Omental fat pad (tissue), 4 donors: Measurements from ENCODE around the gene FOXP1. TPM values are rescaled to one million over a fixed set of nuclear protein-coding genes. Genes with fewer than 3 reads are reported as not detected.

Experiments used
- ATAC-seq: fragments of 150-250 bp; one replicate; pipeline ENCODE4 v1.9.1; 2016; ENCODE audit warnings: mild to moderate bottlenecking, moderate library complexity; ENCODE audit not compliant: low FRiP score
- DNase-seq: peaks from one replicate; pipeline ENCODE4 v3.0.0-alpha.2; 2019; ENCODE audit warnings: low spot score
- total RNA-seq, 4 donors: library from RNA; depleted of rRNA; stranded (reverse); fragments of >200 nt; gene quantifications; one replicate each; pipeline ENCODE4 v1.1.0, GENCODE V29; 2016
- TF ChIP-seq, protein P1 (sequence below), 3 donors: fragments of 450-650 bp; IDR thresholded peaks; one replicate each; pipeline ENCODE4 v1.5.1; 2016 to 2017; ENCODE audit warnings: antibody characterized with exemption in 3 of 3, mild to moderate bottlenecking in 3 of 3, moderate library complexity in 2 of 3

FOXP1 gene
- total RNA-seq, 4 donors from 2014 or later, result 72.4 to 128 (median 76.7) TPM

DNA sequence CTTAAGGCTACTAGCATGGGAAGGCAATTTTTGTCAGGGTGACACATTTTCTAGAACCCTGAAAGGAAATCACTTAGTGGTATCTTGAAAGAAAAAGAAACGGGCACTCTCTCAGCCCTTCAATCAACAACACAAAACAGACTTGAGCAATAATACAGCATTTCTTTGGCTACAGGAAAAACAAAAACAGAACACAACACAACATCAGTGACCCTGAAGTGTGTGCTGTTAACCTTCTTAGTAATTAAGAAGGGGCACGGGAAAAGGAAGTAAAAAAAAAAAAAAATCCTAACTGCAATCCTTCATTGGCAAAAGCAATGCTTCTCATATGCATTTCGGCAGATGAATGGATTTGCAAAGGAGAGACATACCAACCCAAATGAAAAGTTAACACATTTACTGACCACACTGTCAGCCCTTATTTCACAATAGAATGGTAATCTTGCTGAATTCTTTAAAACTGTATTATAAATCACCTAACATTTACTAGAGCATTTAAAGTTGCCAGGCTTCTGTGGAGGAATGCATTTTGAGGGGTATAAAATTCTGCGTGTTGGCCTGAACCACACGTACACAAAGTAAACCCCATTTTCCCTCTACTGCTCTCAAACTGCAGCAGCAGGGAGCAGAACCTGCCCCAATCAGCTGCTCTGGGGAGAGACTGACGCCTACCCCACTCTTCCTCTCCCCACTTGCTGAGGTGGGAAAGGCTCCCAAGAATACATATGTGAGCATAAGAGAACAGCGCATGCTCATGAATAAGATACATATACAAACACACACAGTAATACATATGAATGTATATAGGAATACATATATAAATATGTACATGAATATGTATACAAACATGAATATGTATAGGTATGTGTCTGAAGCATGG is 198.5 kb downstream of the FOXP1 start:
- TF ChIP-seq, protein P1, sequence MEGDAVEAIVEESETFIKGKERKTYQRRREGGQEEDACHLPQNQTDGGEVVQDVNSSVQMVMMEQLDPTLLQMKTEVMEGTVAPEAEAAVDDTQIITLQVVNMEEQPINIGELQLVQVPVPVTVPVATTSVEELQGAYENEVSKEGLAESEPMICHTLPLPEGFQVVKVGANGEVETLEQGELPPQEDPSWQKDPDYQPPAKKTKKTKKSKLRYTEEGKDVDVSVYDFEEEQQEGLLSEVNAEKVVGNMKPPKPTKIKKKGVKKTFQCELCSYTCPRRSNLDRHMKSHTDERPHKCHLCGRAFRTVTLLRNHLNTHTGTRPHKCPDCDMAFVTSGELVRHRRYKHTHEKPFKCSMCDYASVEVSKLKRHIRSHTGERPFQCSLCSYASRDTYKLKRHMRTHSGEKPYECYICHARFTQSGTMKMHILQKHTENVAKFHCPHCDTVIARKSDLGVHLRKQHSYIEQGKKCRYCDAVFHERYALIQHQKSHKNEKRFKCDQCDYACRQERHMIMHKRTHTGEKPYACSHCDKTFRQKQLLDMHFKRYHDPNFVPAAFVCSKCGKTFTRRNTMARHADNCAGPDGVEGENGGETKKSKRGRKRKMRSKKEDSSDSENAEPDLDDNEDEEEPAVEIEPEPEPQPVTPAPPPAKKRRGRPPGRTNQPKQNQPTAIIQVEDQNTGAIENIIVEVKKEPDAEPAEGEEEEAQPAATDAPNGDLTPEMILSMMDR (IDR thresholded peaks at IDR 0.05), result no peak
- peak; percentile 38 for ATAC-seq

DNA sequence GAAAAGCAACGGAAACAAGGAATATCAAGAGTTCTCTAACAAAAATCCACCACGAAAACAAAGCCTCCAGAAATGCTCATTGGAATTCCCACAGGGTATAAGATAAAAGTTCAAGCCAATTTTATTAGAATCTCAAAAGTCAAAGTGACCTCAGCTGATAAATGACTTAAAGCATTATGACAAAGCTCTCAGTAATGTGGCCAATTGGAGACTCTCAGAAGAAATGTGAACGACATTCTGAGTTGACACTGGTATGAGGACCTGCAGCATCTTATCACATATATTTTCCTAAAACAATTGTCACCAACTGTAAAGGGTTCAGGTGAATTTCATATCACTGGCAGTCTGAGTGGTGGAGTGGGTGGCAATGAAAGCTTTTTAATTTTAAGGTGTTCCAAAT is 199.1 kb downstream of the FOXP1 start:
- DNase-seq (no peak), ATAC-seq (no peak)
- TF ChIP-seq, protein P1 (IDR thresholded peaks at IDR 0.05), result no peak

More for the DNA sequence above, 198.5 kb downstream of the FOXP1 start:
- no peak for DNase-seq

DNA sequence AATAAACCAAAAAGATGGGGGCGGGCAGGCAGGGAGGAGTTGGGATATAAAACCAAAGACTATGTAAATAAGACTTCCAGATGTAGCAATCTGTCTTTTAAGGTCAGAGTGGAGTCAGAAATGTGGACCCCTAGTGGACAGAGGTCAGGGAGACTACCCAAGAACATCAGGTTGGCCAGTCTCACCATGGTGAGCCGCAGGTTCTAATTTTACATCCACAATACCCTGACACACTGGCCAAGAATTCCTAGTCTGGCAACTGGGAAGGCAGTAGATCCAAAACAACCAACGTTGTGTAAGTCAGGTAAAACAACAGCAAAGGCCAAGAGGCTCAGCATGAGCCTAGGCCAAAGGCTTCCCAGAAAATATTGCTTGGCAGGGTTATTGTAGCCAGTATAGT is 203.4 kb downstream of the FOXP1 start:
- DNase-seq (no peak), ATAC-seq (no peak)
- TF ChIP-seq, protein P1 (IDR thresholded peaks at IDR 0.05), result no peak

DNA sequence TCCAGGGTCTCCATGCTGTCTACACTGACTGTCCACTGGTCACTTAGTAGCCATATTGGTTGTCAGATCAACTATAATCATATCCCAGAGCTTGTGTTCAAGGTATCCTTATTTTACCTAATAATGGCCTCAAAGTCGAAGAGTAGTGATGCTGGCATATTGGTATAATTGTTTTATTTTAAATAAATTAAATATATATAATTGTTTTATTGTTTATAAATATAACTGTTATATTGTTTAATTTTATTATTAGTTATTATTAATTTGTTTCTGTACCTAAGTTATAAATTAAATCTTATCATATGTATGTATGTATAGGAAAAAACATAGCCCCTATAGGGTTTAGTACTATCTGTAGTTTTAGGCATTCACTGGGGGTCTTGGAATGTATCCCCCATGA is 205.0 kb downstream of the FOXP1 start:
- DNase-seq, result no peak
- TF ChIP-seq, protein P1 (IDR thresholded peaks at IDR 0.05), result no peak
- ATAC-seq, result no peak

DNA sequence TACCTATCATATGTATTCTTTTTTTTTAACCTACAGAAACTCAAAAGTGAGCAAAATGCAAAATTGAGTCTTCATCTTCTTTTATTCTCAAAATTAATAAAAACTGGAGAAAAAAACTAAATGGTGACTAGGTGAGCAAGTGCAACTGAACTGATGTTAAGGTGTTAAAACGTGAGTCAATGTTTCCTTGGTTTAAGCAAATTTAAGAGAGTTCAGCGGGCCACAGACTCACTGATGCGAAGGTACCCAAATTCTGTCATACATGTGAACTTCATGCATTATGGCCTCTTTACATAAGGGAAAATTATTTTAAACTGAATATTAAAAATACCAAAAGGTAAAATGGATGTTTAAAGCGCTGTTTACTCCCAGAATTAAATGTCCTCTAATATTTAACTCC is 206.6 kb downstream of the FOXP1 start:
- TF ChIP-seq, protein P1 (IDR thresholded peaks at IDR 0.05), result no peak
- DNase-seq, result no peak
- no peak for ATAC-seq

DNA sequence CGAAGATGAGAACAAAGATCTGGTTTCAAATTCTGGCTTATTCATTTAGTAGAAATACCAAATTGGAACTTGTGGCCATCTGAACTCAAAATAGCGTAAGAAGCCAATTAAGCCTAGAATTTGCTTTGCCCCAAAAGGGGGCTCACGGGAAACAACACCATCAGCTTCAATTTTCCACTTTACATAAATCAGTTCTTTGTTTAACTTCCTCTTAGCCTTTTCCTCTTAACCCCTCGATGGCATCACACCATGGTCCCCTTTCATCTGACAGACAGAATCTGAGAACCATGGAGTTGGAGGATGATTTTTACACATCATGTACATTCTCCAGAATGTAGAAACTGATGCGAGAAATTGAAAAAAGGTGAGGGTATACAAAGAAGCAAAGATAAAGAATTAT is 207.0 kb downstream of the FOXP1 start:
- TF ChIP-seq, protein P1 (IDR thresholded peaks at IDR 0.05), result no peak
- DNase-seq (no peak), ATAC-seq (no peak)

DNA sequence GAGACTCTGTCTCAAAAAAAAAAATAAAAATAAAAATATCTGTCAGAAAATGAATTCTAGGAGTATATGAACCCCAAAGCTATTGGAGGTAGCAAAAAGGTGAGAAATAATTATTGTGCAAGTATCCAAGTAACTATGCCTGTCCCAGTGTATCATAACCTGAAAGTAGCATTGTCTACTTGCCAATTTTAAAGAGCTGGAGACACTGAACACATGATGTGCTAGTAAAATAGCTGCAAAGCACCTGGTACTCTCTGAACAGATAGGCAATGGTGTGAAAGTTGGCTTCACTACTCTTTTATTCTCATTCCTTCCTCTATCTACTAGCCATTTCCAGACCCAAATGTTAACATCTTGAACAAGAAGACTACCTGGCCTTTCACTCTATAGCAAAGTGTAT is 208.9 kb downstream of the FOXP1 start:
- TF ChIP-seq, protein P1 (IDR thresholded peaks at IDR 0.05), result no peak
- ATAC-seq, result no peak
- DNase-seq, result no peak
